ENCODE measurements around the gene SAMD9. TPM values are rescaled to one million over a fixed set of nuclear protein-coding genes. Genes with fewer than 3 reads are reported as not detected.
A peak's percentile ranks its signal among the peaks of the same experiment; 100 is the strongest.

The SAMD9 gene
- total RNA-seq, 1 experiment from 2014 or later = 1.9 TPM

DNA sequence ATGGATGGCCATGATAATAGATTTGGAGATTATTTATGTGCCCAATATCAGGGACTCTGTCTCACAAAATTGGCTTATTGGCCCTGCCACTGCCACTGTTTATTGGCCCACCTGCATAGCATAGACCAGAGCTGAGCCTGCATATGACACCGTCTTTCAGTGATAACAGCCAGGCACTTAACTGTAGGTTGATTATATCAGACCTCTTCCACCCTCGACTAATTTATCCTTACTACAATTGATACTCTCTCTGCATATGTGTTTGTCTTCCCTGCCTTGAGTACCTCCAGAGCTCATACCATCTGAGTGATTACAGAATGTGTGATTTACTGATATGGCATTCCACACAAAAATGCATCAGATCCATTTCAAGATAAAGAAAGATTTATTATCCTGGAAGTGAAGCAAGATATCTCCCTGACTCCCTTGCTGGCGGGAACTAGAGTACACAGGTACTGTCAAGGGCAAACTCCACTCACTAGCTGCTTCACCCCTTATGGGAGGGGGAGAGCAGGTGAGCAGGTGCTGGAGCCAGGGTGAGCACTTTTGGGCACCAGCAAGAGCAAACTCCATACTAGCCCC lies 43.5 kb upstream of the SAMD9 start:
- no peaks in the 10 kb centered on the region for H3K27me3 ChIP-seq (replicated peaks; ENCODE audit: insufficient read depth, low read depth, low read length, poor library complexity)
- H3K4me1 ChIP-seq (ENCODE audit: insufficient read depth, low read length, poor library complexity, severe bottlenecking) = no peaks in the 10 kb centered on the region
- no peak overlapping the region for H3K4me3 ChIP-seq (ENCODE audit: low read depth, low read length, poor library complexity, severe bottlenecking)
- TF ChIP-seq CTCF (conservative IDR thresholded peaks at IDR 0.05; ENCODE audit: low read depth, low read length) (no peak), EZH2 (IDR thresholded peaks at IDR 0.05; ENCODE audit: borderline replicate concordance, low read depth, low read length, poor library complexity, severe bottlenecking) (no peak)
- intact Hi-C loops (cut with micrococcal nuclease; ENCODE audit: unreplicated experiment) = no loop called here
- no peak overlapping the region for H3K27ac ChIP-seq (ENCODE audit: low read depth, low read length, poor library complexity, severe bottlenecking)
- no peak for DNase-seq (ENCODE audit: low spot score)
- POLR2A ChIA-PET (ENCODE audit: low non-redundant PET) = no interaction called here
- CTCF ChIA-PET = no interaction called here
- BruUV-seq (replicated peaks) = no TSS peak
- no peaks in the 10 kb centered on the region for H3K9me3 ChIP-seq (ENCODE audit: low read depth, low read length, poor library complexity, severe bottlenecking)
- no peaks in the 10 kb centered on the region for H3K36me3 ChIP-seq (ENCODE audit: insufficient read depth, low read length, poor library complexity, severe bottlenecking)

- intact Hi-C loops (cut with micrococcal nuclease; ENCODE audit: unreplicated experiment) = no loop called here
- no TSS peak for BruUV-seq (replicated peaks)
- POLR2A ChIA-PET (ENCODE audit: low non-redundant PET) = no interaction called here
- no peak for TF ChIP-seq EZH2 (IDR thresholded peaks at IDR 0.05; ENCODE audit: borderline replicate concordance, low read depth, low read length, poor library complexity, severe bottlenecking)
- TF ChIP-seq CTCF (conservative IDR thresholded peaks at IDR 0.05; ENCODE audit: low read depth, low read length) = no peak
- Histone ChIP-seq H3K36me3 (ENCODE audit: insufficient read depth, low read length, poor library complexity, severe bottlenecking) (no peaks in the 10 kb centered on the region), H3K27me3 (replicated peaks; ENCODE audit: insufficient read depth, low read depth, low read length, poor library complexity) (no peaks in the 10 kb centered on the region), H3K4me1 (ENCODE audit: insufficient read depth, low read length, poor library complexity, severe bottlenecking) (no peaks in the 10 kb centered on the region), H3K9me3 (ENCODE audit: low read depth, low read length, poor library complexity, severe bottlenecking) (no peaks in the 10 kb centered on the region), H3K27ac (ENCODE audit: low read depth, low read length, poor library complexity, severe bottlenecking) (no peak overlapping the region), H3K4me3 (ENCODE audit: low read depth, low read length, poor library complexity, severe bottlenecking) (no peak overlapping the region)
- no peak for DNase-seq (ENCODE audit: low spot score)
- CTCF ChIA-PET = no interaction called here
Measured at GRCh38 chr7:93160410-93160809, 42.6 kb upstream of the SAMD9 start.

- no peaks in the 10 kb centered on the region for H3K36me3 ChIP-seq (ENCODE audit: insufficient read depth, low read length, poor library complexity, severe bottlenecking)
- H3K9me3 ChIP-seq (ENCODE audit: low read depth, low read length, poor library complexity, severe bottlenecking) = no peaks in the 10 kb centered on the region
- H3K27me3 ChIP-seq (replicated peaks; ENCODE audit: insufficient read depth, low read depth, low read length, poor library complexity) = no peaks in the 10 kb centered on the region
- POLR2A ChIA-PET (ENCODE audit: low non-redundant PET) = no interaction called here
- TF ChIP-seq EZH2 (IDR thresholded peaks at IDR 0.05; ENCODE audit: borderline replicate concordance, low read depth, low read length, poor library complexity, severe bottlenecking) (no peak), CTCF (conservative IDR thresholded peaks at IDR 0.05; ENCODE audit: low read depth, low read length) (no peak)
- H3K27ac ChIP-seq (ENCODE audit: low read depth, low read length, poor library complexity, severe bottlenecking) = no peak overlapping the region
- no TSS peak for BruUV-seq (replicated peaks)
- no peaks in the 10 kb centered on the region for H3K4me1 ChIP-seq (ENCODE audit: insufficient read depth, low read length, poor library complexity, severe bottlenecking)
- no peak overlapping the region for H3K4me3 ChIP-seq (ENCODE audit: low read depth, low read length, poor library complexity, severe bottlenecking)
- intact Hi-C loops (cut with micrococcal nuclease; ENCODE audit: unreplicated experiment) = no loop called here
- peak; percentile 15 for DNase-seq (ENCODE audit: low spot score)
- CTCF ChIA-PET = no interaction called here
Measured at GRCh38 chr7:93159490-93159889, 41.7 kb upstream of the SAMD9 start.

Measured in A673 (cell line).